AG08395 (cell line): ENCODE results near the gene FCGR3B.
"Not testable (repeated sequence)": the region's sequence is repeated elsewhere in the genome, so short reads cannot be mapped to it uniquely, and the experiment has no call there.

Source experiments
- DNase-seq: peaks from one replicate; pipeline ENCODE4 v3.0.0; 2012; ENCODE audit warnings: mixed read lengths, low spot score

Gene FCGR3B

GRCh38 chr1:161638251-161638993 lies 7.4 kb upstream of the FCGR3B start:
- DNase-seq: not testable (repeated sequence)

- not testable (repeated sequence) for DNase-seq
These were observed 6.0 kb upstream of the FCGR3B start for GRCh38 chr1:161636976-161637375.

GRCh38 chr1:161636189-161636782 lies 5.3 kb upstream of the FCGR3B start:
- DNase-seq: not testable (repeated sequence)

- DNase-seq: not testable (repeated sequence)
These were observed 4.0 kb upstream of the FCGR3B start for GRCh38 chr1:161634993-161635392.

- DNase-seq: not testable (repeated sequence)
These were observed 741 bp downstream of the FCGR3B start for GRCh38 chr1:161630128-161630742.

- DNase-seq: not testable (repeated sequence)
These were observed 4.4 kb downstream of the FCGR3B start for GRCh38 chr1:161626445-161627146.

- not testable (repeated sequence) for DNase-seq
These were observed 6.4 kb downstream of the FCGR3B start for GRCh38 chr1:161624605-161625004.

- DNase-seq: not testable (repeated sequence)
These were observed 7.5 kb downstream of the FCGR3B start for GRCh38 chr1:161623401-161624051.

- not testable (repeated sequence) for DNase-seq
These were observed 8.9 kb downstream of the FCGR3B start for GRCh38 chr1:161622054-161622453.

- peak; percentile 60 for DNase-seq
These were observed 9.6 kb downstream of the FCGR3B start for GRCh38 chr1:161621181-161622000.

- not testable (repeated sequence) for DNase-seq
These were observed 10.6 kb downstream of the FCGR3B start for GRCh38 chr1:161620399-161620798.

- not testable (repeated sequence) for DNase-seq
These were observed 12.5 kb downstream of the FCGR3B start for GRCh38 chr1:161618517-161618916.

GRCh38 chr1:161616417-161616816 lies 14.6 kb downstream of the FCGR3B start:
- not testable (repeated sequence) for DNase-seq

GRCh38 chr1:161613142-161613514 lies 17.8 kb downstream of the FCGR3B start:
- DNase-seq: not testable (repeated sequence)

GRCh38 chr1:161612322-161613141 lies 18.4 kb downstream of the FCGR3B start:
- DNase-seq: peak; percentile 92

- DNase-seq: peak; percentile 21
These were observed 19.1 kb downstream of the FCGR3B start for GRCh38 chr1:161611866-161612321.

- DNase-seq: not testable (repeated sequence)
These were observed 20.8 kb downstream of the FCGR3B start for GRCh38 chr1:161610198-161610597.

GRCh38 chr1:161606541-161607336 lies 24.2 kb downstream of the FCGR3B start:
- DNase-seq: not testable (repeated sequence)
